Stimulated activated CD4-positive, alpha-beta T cell treated with anti-CD3 and anti-CD28 coated beads, TNF-alpha, amount 100 ng/mL, for 24 hours (primary cell): Measurements from ENCODE around the gene SULT1A3.
A peak's percentile ranks its signal among the peaks of the same experiment; 100 is the strongest.
"Not testable (repeated sequence)": the region's sequence is repeated elsewhere in the genome, so short reads cannot be mapped to it uniquely, and the experiment has no call there.

Experiments
- DNase-seq, 3 experiments: peaks; one replicate each; pipeline ENCODE4 v3.0.0-alpha.2; 2020; ENCODE audit warnings: low read depth in 3 of 3

The SULT1A3 gene

DNA sequence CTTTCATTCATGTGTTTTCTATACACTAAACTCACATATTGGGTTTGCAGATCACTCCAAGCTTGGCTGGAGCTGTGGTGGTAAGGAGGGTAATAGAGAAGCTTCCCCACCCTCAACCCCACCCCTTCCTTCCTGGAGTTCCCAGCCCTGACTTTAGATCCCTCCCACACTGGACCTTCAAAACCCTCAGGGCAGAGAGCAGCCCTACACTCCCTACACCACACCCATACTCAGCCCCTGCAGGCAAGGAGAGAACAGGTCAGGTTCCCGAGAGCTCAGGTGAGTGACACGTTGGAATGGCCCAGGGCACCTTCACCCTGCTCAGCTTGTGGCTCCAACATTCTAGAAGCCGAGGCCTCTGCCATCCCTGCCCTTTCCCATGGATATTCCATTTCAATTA, at the start of gene SULT1A3:
Gene SULT1A3 (plus strand): TSS at position 207 of the 400 bp plus-strand sequence. CDS start 1,474 bp downstream, outside the sequence.
- DNase-seq = not testable (repeated sequence)

DNA sequence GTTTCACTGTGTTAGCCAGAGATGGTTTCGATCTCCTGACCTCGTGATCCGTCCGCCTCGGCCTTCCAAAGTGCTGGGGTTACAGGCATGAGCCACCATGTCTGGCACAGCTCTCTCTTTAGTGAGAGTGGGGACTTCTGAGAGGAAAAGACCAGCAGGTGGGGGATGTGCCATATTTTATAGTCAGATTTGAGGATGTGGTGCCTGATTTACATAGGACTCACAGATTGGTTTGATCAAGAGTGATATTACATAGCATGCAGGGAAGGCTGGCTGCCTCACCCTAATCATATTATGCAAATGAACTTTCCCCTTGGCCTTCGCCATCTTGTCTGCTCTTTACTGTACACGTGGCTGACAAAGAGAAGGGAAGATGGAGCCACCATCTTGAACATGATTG, 48.0 kb upstream of the SULT1A3 start:
- DNase-seq = no peak

DNA sequence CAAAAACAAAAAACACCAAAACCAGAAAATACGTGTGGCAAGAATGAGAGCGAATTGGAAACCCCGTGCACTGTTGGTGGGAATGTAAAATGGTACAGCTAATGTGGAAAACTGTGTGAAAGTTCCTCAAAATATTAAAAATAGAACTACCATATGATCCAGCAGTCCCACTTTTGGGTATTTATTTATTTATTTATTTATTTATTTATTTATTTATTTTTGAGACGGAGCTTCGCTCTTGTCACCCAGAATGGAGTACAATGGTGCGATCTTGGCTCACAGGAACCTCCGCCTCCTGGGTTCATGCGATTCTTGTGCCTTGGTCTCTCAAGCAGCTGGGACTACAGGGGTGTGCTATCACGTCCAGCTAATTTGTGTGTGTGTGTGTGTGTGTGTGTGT, 46.5 kb upstream of the SULT1A3 start:
- DNase-seq = no peak

DNA sequence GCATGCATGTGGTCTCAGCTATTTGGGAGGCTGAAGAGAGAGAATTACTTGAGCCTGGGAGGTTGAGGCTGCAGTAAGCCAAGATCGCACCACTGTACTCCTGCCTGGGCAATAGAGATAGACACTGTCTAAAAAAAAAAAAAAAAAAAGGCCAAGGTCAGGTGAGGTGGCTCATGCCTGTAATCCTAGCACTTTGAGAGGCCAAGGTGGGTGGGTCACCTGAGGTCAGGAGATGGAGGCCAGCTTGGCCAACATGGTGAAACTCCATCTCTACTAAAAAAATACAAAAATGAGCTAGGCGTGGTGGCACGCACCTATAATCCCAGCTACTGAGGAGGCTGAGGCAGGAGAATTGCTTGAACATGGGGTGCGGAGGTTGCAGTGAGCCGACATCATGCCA, 43.9 kb upstream of the SULT1A3 start:
- no peak for DNase-seq

DNA sequence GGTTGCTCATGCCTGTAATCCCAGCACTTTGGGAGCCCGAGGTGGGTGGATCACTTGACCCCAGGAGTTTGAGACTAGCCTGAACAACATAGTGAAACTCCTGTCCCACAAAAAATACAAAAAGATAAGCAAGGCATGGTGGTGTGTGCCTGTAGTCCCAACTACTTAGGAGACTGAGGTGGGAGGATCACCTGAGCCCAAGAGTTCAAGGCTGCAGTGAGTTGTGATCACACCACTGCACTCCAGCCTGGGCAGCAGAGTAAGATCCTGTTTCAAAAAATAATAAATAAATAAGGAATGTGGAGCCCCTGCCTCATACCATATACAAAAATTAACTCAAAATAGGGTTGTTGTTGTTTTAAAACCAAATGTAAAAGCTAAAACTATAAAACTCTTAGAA, 41.8 kb upstream of the SULT1A3 start:
- DNase-seq = no peak

DNA sequence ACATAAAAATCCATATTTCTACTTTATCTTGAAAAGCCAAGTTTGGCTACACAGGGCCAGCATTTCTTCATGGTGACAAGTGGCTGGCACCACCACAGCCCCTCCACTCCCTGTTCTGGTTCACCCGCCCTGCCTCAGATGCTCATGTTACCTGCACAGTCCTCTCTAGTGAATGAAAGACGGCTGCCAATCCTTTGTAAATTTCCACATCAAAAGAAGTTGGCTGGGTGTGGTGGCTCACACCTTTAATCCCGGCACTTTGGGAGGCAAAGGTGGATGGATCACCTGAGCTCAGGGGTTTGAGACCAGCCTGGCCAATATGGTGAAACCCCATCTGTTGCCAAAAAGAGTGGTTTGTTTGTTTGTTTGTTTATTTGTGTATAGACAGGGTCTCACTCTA, 35.5 kb upstream of the SULT1A3 start:
- no peak for DNase-seq

DNA sequence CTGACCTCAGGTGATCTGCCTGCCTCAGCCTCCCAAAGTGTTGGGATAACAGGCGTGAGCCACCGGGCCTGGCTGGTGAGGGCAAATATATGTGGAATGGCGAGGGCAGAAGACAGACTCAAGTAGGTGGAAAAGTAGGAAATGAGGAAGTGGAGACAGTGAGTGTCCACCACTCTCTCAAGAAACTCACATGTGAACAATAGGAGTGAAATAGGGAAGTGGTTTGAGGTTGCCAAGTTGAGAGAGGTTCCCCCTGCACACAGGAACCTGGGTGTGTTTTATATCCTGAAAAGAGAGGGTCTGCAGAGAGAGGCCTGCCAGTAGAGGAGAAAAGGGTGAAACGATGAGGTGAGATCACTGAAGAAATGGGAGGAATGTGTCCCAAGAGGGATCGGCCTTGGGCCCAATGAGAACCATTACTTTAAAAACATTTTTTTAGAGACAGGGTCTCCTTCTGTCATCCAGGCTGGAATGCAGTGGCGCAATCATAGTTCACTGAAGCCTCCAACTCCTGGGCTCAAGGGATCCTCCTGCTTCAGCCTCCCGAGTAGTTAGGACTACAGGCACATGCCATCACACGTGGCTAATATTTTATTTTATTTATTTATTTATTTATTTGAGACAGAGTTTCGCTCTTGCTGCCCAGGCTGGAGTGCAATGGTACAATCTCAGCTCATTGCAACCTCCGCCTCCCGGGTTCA, 32.7 kb upstream of the SULT1A3 start:
- DNase-seq = no peak

DNA sequence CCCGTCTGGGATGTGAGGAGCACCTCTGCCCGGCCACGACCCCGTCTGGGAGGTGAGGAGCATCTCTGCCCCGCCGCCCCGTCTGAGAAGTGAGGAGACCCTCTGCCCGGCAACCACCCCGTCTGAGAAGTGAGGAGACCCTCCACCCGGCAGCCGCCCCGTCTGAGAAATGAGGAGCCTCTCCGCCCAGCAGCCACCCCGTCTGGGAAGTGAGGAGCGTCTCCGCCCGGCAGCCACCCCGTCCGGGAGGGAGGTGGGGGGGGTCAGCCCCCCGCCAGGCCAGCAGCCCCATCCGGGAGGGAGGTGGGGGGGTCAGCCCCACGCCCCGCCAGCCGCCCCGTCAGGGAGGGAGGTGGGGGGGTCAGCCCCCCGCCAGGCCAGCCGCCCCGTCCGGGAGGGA, 30.3 kb upstream of the SULT1A3 start:
- not testable (repeated sequence) for DNase-seq

DNA sequence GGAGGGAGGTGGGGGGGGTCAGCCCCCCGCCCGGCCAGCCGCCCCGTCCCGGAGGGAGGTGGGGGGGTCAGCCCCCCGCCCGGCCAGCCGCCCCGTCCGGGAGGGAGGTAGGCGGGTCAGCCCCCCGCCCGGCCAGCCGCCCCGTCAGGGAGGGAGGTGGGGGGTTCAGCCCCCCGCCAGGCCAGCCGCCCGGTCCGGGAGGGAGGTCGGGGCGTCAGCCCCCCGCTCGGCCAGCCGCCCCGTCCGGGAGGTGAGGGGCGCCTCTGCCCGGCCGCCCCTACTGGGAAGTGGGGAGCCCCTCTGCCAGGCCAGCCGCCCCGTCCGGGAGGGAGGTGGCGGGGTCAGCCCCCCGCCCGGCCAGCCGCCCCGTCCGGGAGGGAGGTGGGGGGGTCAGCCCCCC, 29.6 kb upstream of the SULT1A3 start:
- DNase-seq = not testable (repeated sequence)

DNA sequence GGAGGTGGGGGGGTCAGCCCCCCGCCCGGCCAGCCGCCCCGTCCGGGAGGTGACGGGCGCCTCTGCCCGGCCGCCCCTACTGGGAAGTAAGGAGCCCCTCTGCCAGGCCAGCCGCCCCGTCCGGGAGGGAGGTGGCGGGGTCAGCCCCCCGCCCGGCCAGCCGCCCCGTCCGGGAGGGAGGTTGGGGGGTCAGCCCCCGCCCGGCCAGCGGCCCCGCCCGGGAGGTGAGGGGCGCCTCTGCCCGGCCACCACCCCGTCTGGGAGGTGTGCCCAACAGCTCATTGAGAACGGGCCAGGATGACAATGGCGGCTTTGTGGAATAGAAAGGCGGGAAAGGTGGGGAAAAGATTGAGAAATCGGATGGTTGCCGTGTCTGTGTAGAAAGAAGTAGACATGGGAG, 28.9 kb upstream of the SULT1A3 start:
- DNase-seq = not testable (repeated sequence)

DNA sequence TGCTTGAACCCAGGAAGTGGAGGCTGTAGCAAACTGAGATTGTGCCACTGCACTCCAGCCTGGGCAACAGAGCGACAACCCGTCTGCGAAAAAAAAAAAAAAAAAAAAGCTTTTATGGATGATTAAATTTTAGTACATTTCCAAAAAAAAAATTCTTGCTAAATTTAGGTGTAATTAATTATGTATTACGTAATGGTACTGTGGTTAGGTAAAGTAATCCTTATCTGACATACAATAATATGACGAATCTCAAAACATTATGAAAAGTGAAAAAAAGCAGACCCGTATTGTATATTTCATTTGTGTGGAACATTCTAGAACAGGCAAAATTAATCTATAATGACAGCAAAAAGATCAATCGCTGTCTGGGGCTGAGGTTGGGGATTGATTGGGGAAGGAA, 26.0 kb upstream of the SULT1A3 start:
- no peak for DNase-seq

DNA sequence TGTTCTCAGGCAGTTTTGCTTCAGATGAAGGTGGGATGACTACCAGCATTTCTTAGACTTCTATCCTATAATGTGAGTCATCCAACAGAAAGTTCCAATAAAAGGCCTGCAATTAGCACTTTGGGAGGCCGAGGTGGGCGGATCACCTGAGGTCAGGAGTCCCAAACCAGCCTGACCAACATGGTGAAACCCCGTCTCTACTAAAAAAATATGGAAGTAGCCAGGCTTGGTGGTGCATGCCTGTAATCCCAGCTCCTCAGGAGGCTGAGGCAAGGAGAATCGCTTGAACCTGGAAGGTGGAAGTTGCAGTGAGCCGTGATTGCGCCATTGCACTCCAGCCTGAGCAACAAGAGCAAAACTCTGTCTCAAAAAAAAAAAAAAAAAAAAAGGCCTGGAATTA, 22.2 kb upstream of the SULT1A3 start:
- not testable (repeated sequence) for DNase-seq

DNA sequence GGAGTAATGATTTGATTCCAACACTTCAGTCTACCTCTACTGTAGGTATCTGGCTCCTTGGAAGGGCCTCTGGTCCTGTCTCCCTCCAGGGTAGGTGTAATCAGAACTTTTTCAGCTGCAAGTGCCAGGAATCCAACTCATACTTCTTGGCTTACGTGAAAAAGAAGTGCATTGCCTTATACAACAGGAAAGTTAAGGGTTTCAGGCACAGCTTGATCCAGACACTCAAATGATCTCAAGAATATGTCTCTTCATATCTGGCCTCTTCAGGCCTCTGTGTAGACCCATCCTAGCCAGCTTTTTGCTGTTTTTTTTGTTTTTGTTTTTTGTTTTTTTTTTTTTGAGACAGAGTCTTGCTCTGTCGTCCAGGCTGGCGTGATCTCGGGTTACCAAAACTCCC, 19.9 kb upstream of the SULT1A3 start:
- no peak for DNase-seq

DNA sequence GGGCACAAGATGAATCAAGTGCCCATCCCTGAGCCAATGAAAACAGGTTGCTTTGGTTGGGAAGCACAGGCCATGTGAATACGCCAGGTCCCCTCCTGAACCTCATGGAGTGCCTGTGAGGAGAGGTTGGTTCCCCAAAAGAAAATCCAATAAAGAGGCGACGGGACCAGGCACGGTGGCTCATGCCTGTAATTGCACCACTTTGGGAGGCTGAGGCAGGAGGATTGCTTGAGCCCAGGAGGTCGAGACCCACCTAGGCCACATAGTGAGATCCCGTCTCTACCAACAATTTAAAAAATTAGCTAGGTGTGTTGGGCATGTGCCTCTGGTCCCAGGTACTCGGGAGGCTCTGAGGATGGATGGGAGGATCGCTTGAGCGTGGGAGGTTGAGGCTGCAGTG, 19.1 kb upstream of the SULT1A3 start:
- DNase-seq = no peak

DNA sequence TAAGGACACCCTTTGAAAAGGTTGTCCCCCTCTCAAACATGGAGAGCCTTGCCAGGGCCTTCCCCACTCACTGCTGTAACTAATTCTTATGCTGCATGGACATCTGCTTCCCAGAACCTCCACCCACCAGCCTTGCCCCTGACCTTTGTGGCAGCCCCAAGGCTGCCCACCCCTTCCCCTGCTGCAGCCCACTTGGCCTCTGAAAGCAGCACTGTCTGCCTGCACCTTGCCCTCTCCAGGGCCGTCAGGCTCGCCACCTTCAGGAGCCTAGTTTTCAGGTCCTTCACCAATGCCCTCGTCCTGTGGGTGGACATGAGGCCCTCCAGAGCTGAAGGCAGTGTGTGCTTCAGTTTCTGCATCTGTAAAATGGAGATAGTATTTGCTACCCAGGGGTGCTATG, 18.3 kb upstream of the SULT1A3 start:
- no peak for DNase-seq

DNA sequence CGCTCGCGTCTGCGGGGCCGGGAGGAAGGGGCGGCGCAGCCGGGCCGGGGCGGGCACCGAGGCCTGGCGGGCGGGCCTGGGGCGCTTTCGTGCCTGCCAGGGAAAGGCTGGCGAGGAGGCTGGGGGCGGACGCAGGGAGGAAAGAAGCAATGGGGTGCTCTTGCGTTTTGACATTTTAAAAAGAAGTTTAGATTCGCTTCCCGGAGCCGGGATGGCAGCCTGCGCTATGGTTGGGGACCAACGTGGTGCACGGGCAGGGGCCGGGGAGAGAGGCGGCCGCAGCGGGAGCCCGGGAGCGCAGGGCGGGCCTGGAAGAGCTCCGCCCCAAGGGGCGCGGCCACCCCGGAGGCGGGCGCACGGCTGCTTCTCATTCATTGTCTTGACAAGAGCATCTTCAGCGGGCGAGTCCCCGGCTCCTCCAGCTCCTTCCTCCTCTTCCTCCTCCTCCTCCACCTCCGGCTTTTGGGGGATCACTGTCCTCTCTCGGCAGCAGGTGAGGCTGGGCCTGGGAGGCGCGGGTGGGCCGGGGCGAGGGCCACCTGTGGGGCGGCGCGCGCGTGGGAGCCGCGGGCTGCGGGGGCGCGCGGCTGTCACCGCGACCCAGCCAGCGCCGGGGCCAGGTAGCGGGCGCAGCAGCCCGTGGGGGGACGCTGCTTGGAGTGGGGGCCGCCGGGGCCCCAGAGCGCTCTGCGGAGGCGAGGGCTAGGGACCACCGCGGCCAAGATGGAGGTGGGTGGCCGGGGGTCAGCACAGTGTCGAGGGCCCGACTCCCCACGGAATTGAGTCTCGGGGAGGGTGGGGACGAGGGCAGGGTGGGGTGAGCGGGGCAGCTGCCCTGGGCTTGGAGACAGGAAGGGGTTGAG, 15.6 kb upstream of the SULT1A3 start, which contains the start of gene CORO1A:
Gene CORO1A (plus strand): TSS at position 370 of the 863 bp plus-strand sequence. CDS start 1,608 bp downstream, outside the sequence.
- peak; percentile 72 to 89 (median 73) for DNase-seq

DNA sequence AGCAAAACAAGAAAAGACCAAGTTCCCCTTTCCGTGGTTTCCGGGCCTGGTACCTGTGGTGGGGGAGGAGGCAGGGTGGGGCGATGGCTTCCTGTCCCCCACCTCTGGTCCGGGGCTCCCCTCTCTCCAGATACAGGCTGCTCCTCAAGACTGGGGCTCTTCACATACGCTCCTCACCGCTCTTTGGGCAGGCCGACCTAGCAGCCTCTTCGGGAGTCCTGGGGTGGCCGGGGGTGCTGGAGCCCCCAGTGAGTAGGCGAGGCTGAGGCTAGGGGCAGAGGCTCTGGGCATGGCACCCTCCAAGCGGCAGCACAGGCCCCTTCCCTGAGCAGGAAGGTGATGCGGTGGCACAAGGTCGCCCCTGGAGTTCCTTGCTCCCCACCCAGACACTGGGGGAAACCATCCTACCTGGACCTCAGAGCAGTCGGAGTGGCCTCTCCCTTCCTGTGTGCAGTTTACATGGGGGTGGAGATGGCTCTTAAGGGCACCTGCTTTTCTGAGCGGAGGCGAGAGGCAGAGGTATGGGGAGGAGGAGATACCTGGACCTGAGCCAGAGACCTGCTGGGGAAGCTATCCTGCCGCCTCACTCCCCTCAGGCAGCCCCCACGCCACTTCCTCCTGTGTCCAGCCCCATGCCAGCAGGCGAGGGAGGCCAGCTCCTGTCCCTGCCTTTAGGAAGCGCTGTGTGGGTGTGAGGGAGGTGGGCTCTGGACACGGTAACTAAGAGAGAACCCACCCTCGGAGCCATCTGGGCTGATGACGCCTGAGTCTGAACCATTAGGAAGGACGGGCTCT, 14.8 kb upstream of the SULT1A3 start:
- peak in 2 of 3 experiments; percentile 38 to 68 for DNase-seq

DNA sequence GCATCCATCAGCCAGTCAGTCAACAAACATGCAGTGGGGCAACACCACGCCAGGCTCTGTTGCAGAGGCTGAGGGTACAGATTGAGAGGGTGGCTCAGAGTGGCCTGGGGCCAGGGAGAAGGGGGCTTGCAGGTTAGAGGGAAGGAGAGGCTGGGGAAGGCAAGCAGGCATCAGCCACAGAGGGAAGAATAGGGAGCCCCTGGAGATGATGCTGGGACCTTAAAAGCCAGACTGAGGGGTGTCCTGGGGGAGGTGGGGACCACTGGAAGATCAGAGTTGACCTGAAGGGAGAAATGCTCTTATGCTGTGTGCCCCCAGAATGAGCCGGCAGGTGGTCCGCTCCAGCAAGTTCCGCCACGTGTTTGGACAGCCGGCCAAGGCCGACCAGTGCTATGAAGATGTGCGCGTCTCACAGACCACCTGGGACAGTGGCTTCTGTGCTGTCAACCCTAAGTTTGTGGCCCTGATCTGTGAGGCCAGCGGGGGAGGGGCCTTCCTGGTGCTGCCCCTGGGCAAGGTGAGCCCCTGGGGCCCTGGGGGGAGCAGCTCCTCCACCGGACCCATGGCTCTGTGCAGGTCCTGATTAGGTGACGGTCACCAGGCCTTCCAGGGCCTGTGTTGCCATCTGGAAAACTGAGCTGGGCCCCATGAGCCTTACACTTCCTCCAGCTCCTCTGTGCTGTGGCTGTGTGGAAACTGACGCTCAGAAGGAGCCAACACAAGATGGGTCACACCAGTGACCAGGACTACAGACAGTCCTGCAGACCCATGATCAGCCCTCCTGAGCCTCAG, 14.0 kb upstream of the SULT1A3 start:
- peak in 2 of 3 experiments; percentile 3 to 42 for DNase-seq

DNA sequence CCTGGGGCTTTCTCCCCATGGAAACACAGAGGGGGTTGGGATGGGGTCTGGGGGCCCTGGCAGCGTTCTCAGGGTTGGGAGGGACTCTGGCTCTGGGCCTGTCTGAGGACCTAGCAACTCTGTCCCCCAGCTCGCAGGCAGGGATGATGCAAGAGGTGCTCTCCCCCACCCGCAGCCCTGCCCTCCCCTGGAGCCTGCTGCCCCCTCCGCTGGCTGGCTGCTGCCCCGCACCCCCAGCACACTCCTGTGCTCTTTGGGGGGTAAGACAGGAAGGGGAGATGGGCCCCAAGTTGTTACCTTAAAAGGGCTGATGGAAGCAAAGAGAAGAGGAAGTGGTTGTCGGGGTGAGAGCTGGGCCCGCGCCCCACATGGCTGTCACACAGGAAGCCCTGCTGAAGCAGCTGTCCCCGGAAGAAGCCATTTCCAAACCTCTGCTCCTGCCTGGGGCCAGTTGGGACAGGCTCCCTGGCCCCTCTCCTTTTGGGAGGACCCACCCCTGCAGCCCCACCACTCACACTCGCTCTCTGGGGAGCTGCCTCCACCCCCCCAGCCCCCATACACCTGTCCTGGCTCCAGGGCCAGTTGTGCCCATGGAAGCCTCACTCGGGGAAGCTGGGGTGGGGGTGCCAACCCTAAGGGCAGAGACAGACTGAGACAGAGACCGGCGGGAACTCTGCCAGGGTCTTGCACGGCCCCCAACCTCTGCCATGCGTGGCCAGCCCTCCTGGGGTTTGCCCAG, 13.2 kb upstream of the SULT1A3 start:
- peak in 2 of 3 experiments; percentile 56 to 82 for DNase-seq

DNA sequence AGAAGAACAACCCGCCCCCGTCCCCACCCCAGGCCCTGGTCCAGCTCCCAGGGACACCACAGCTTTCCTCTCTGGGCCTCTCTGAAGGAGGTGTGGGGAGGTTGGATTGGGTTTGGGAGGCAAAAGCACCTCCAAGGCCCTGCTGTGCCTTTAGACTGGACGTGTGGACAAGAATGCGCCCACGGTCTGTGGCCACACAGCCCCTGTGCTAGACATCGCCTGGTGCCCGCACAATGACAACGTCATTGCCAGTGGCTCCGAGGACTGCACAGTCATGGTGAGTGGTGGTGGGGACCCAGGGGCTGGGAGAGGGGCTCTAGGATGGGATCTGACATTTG, 12.6 kb upstream of the SULT1A3 start:
- DNase-seq = no peak
